ENCODE measurements around the gene ARF3.

- TF ChIP-seq ARID3B (CRISPR knock-in tag; IDR thresholded peaks at IDR 0.05; ENCODE audit: borderline replicate concordance) (no peak), SRSF1 (IDR thresholded peaks at IDR 0.05; ENCODE audit: low read depth, low read length) (no peak), CTCFL (IDR thresholded peaks at IDR 0.05; ENCODE audit: borderline replicate concordance, insufficient read depth, low read depth, low read length, poor library complexity, severe bottlenecking) (peak; percentile 45), RAD21 (CRISPR knock-in tag; conservative IDR thresholded peaks at IDR 0.05 in 1 of 2, IDR thresholded peaks at IDR 0.05 in 1 of 2) (peak in 1 of 2 experiments; percentile 56; a peak in 2 of 4 replicates), GATA2 (CRISPR knock-in tag; IDR thresholded peaks at IDR 0.05) (no peak)
These were observed 16.8 kb upstream of the ARF3 start for GRCh38 chr12:48973941-48974673.

Data from K562 (cell line).